Esophagus muscularis mucosa (tissue), 4 donors: ENCODE results near the gene ANKRD11. TPM values are rescaled to one million over a fixed set of nuclear protein-coding genes. Genes with fewer than 3 reads are reported as not detected.

Source experiments
- DNase-seq: peaks from one replicate; pipeline ENCODE4 v3.0.0-alpha.2; 2017; ENCODE audit errors: extremely low spot score
- H3K27ac ChIP-seq, 4 donors: fragments of 200-600 bp; sonication (generic); replicated peaks in 1 of 4; 1 replicate in 3 of 4; 2 replicates in 1 of 4; pipeline ENCODE4 v1.5.1; 2016 to 2019; ENCODE audit warnings: mild to moderate bottlenecking in 1 of 4
- H3K27me3 ChIP-seq, 4 donors: fragments of 200-600 bp; sonication (generic); one replicate each; pipeline versions ENCODE4 v1.5.1 to v1.6.0; 2016 to 2019
- H3K36me3 ChIP-seq, 4 donors: fragments of 200-600 bp; sonication (generic); one replicate each; pipeline ENCODE4 v1.5.1; 2016 to 2019
- H3K4me1 ChIP-seq, 4 donors: fragments of 200-600 bp; sonication (generic); one replicate each; pipeline ENCODE4 v1.5.1; 2016 to 2019
- H3K4me3 ChIP-seq, 4 donors: fragments of 200-600 bp; sonication (generic); 1 replicate in 2 of 4; 2 replicates in 2 of 4; pipeline ENCODE4 v1.5.1; 2016 to 2019; ENCODE audit warnings: mild to moderate bottlenecking in 4 of 4, moderate library complexity in 1 of 4
- H3K9me3 ChIP-seq, 4 donors: fragments of 200-600 bp; sonication (generic); 1 replicate in 3 of 4; 2 replicates in 1 of 4; pipeline ENCODE4 v1.5.1; 2016 to 2019
- CTCF ChIP-seq, 3 experiments: fragments of 200-600 bp in 2 of 3; fragments of 450-650 bp in 1 of 3; sonication (generic) in 2 of 3; IDR thresholded peaks; one replicate each; pipeline ENCODE4 v1.5.1; 2017 to 2019; ENCODE audit warnings: antibody characterized with exemption in 3 of 3, mild to moderate bottlenecking in 2 of 3, moderate library complexity in 1 of 3
- EP300 ChIP-seq: sonication (generic); formaldehyde crosslinking; IDR thresholded peaks from one replicate; pipeline ENCODE4 v1.6.1; 2017; ENCODE audit warnings: antibody characterized with exemption
- POLR2A ChIP-seq: fragments of 450-650 bp; IDR thresholded peaks from one replicate; pipeline ENCODE4 v1.6.1; 2017; ENCODE audit warnings: antibody characterized with exemption, moderate library complexity, mild to moderate bottlenecking, low read depth
- POLR2AphosphoS5 ChIP-seq, 2 donors: sonication (generic); formaldehyde crosslinking; IDR thresholded peaks; one replicate each; pipeline ENCODE4 v1.6.1; 2017; ENCODE audit warnings: antibody characterized with exemption in 2 of 2
- whole genome bisulfite sequencing: methylation state at CpG from one replicate; pipeline ENCODE4 v1.1.5; 2018; 5-methylcytosine and 5-hydroxymethylcytosine counted together
- intact Hi-C: fragments of 100-400 bp; cut with DNase I; formaldehyde crosslinking; loops from one replicate; pipeline ENCODE4 v1.15.1; 2023
- small RNA-seq, 3 donors: library from RNA; depleted of rRNA; stranded (forward); fragments of <200 nt; gene quantifications; one replicate each; pipeline ENCODE3, GENCODE V24; 2016
- total RNA-seq, 4 donors: library from RNA; depleted of rRNA; stranded (reverse); fragments of >200 nt; gene quantifications; one replicate each; pipeline versions ENCODE4 v1.1.0 to v1.2.1, GENCODE V29; 2016

ANKRD11 gene
- total RNA-seq, 4 donors from 2014 or later = 60.8 to 119 (median 105) TPM

DNA sequence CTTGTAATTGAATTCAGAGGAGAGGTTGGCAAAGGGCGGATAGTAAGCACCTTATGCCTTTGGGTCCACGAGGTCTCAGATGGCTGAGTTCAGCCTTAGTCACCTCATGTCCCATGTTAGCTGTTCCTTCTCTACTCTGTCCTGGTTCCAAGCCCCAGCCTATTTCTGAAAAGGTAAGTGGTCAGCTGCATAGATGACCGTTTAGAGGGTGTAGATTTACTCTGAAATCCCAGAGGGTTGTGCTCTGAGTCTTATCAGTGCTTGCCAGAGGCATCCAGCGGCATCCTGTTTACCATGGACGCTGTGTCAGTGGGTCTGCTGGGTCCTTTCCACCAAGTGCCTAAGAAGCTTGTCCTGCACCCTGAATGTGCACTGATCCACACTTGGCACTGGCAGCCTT, 271.0 kb downstream of the ANKRD11 start:
- TF ChIP-seq POLR2AphosphoS5 (IDR thresholded peaks at IDR 0.05) (no peak), CTCF (IDR thresholded peaks at IDR 0.05) (no peak), EP300 (no peak), POLR2A (no peak)
- no peak for DNase-seq
- peaks cover 23 to 43% (median 40%) of the 10 kb centered on the region in 4 donors for H3K36me3 ChIP-seq
- 68% methylated on average over 5 of the region's 5 CpGs for WGBS
- H3K4me1 ChIP-seq = peaks cover 20 to 45% (median 36%) of the 10 kb centered on the region in 4 donors
- H3K27ac ChIP-seq = no peak overlapping the region
- no peaks in the 10 kb centered on the region for H3K27me3 ChIP-seq
- intact Hi-C loops = no loop called here
- H3K4me3 ChIP-seq = no peak overlapping the region
- no peaks in the 10 kb centered on the region for H3K9me3 ChIP-seq

Small RNA genes within 50 kb of the gene (small RNA-seq; reads per million reads assigned to genes)
- 0 reads per million in 3 donors for gene RNU6-430P

Other genes starting within 250 kb of the ANKRD11 start
- 10 to 100 TPM; 58.8 to 94.3 (median 83.3) TPM for gene SPG7, start 17.8 kb upstream of the ANKRD11 start, total RNA-seq
- gene RPL13, start 70.1 kb upstream of the ANKRD11 start, total RNA-seq = 1,000 to 10,000 TPM; 4,039 to 6,804 (median 5,312) TPM
- gene CPNE7, start 85.2 kb upstream of the ANKRD11 start, total RNA-seq = 1 to 10 TPM in 2 of 4 donors, under 1 TPM in 1, not detected in 1; 0.83 to 1.7 (median 1.4) TPM
- under 1 TPM in 1 of 4 donors, not detected in 3; 0.99 TPM for gene DPEP1, start 123.1 kb upstream of the ANKRD11 start, total RNA-seq
- gene CHMP1A, start 167.1 kb upstream of the ANKRD11 start, total RNA-seq = 100 to 1,000 TPM in 1 of 4 donors, 10 to 100 TPM in 3; 71.8 to 117 (median 87.8) TPM
- 1 to 10 TPM; 2.2 to 4.9 (median 3.6) TPM for gene SPATA33, start 167.3 kb upstream of the ANKRD11 start, total RNA-seq
- gene CDK10, start 196.1 kb upstream of the ANKRD11 start, total RNA-seq = 10 to 100 TPM; 20.8 to 45.1 (median 25.7) TPM
- gene SPATA2L, start 211.1 kb upstream of the ANKRD11 start, total RNA-seq = 10 to 100 TPM; 10.8 to 32.0 (median 21.9) TPM
- 10 to 100 TPM in 1 of 4 donors, 1 to 10 TPM in 3; 4.6 to 10.2 (median 7.1) TPM for gene VPS9D1, start 230.3 kb upstream of the ANKRD11 start, total RNA-seq
- 10 to 100 TPM; 16.1 to 19.2 (median 17.2) TPM for gene ZNF276, start 231.0 kb upstream of the ANKRD11 start, total RNA-seq